GM12878 (cell line): Measurements from ENCODE around the gene HYPK. TPM values are rescaled to one million over a fixed set of nuclear protein-coding genes. Genes with fewer than 3 reads are reported as not detected.

Experiments
- BMI1 ChIP-seq: fragments of 450-650 bp; IDR thresholded peaks from 2 replicates; pipeline ENCODE4 v1.6.1; 2016; ENCODE audit warnings: mild to moderate bottlenecking, moderate library complexity, borderline replicate concordance
- CHD2 ChIP-seq: IDR thresholded peaks from 2 replicates; pipeline ENCODE4 v1.6.1; 2011; ENCODE audit warnings: low read depth, low read length, improper control_type of control experiment, borderline replicate concordance
- CREM ChIP-seq: IDR thresholded peaks from 2 replicates; pipeline ENCODE4 v1.6.1; 2014; ENCODE audit warnings: antibody characterized with exemption, low read depth
- CTCF ChIP-seq, 3 experiments: IDR thresholded peaks in 2 of 3; conservative IDR thresholded peaks in 1 of 3; 2 replicates each; pipeline ENCODE4 v1.5.1; 2011; ENCODE audit warnings: low read depth in 3 of 3, low read length in 3 of 3, mild to moderate bottlenecking in 3 of 3, control low read depth in 2 of 3, moderate library complexity in 2 of 3, inconsistent platforms in 1 of 3, mixed read lengths in 1 of 3; ENCODE audit not compliant: control insufficient read depth in 2 of 3, insufficient read depth in 1 of 3; ENCODE audit errors: extremely low read depth in 1 of 3
- ETV6 ChIP-seq, 2 experiments: fragments of 450-650 bp in 1 of 2; IDR thresholded peaks in 1 of 2; conservative IDR thresholded peaks in 1 of 2; 2 replicates each; pipeline ENCODE4 v1.6.1; 2014; ENCODE audit warnings: antibody characterized with exemption in 1 of 2, borderline replicate concordance in 1 of 2, low read depth in 1 of 2, mild to moderate bottlenecking in 1 of 2, moderate library complexity in 1 of 2
- FOS ChIP-seq: IDR thresholded peaks from 3 replicates; pipeline ENCODE4 v1.6.1; 2011; ENCODE audit warnings: borderline replicate concordance; ENCODE audit not compliant: insufficient read length; ENCODE audit errors: extremely low read depth
- NBN ChIP-seq: fragments of 450-650 bp; IDR thresholded peaks from 2 replicates; pipeline ENCODE4 v1.6.1; 2016
- PBX3 ChIP-seq: IDR thresholded peaks from 2 replicates; pipeline ENCODE4 v1.6.1; 2011; ENCODE audit warnings: mild to moderate bottlenecking, low read depth, low read length, moderate library complexity; ENCODE audit not compliant: insufficient replicate concordance
- POLR2A ChIP-seq: IDR thresholded peaks from 2 replicates; pipeline ENCODE4 v1.6.1; 2011; ENCODE audit warnings: low read depth, mild to moderate bottlenecking, low read length
- POLR2AphosphoS2 ChIP-seq: IDR thresholded peaks from 2 replicates; pipeline ENCODE4 v1.6.1; 2011; ENCODE audit warnings: low read depth, mild to moderate bottlenecking, low read length, improper control_type of control experiment, moderate library complexity
- RAD51 ChIP-seq: fragments of 450-650 bp; IDR thresholded peaks from 2 replicates; pipeline ENCODE4 v1.6.1; 2016; ENCODE audit warnings: moderate library complexity, mild to moderate bottlenecking, inconsistent platforms
- RELA ChIP-seq: fragments of 450-650 bp; IDR thresholded peaks from 2 replicates; pipeline ENCODE4 v1.8.0; 2014; ENCODE audit warnings: borderline replicate concordance; ENCODE audit not compliant: partially characterized antibody
- SIX5 ChIP-seq: IDR thresholded peaks from 2 replicates; pipeline ENCODE4 v1.6.1; 2011; ENCODE audit warnings: mild to moderate bottlenecking, low read depth, low read length, moderate library complexity; ENCODE audit not compliant: severe bottlenecking
- SMAD1 ChIP-seq: fragments of 450-650 bp; IDR thresholded peaks from 2 replicates; pipeline ENCODE4 v1.6.1; 2018; ENCODE audit warnings: mild to moderate bottlenecking, low read depth; ENCODE audit not compliant: partially characterized antibody
- TARDBP ChIP-seq: IDR thresholded peaks from 2 replicates; pipeline ENCODE4 v1.6.1; 2016; ENCODE audit warnings: borderline replicate concordance
- USF2 ChIP-seq: IDR thresholded peaks from 2 replicates; pipeline ENCODE4 v1.6.1; 2011; ENCODE audit warnings: low read depth, low read length, improper control_type of control experiment, borderline replicate concordance
- YBX1 ChIP-seq: fragments of 450-650 bp; IDR thresholded peaks from 2 replicates; pipeline ENCODE4 v1.6.1; 2016; ENCODE audit warnings: antibody characterized with exemption
- ZBED1 ChIP-seq: IDR thresholded peaks from 2 replicates; pipeline ENCODE4 v1.6.1; 2016; ENCODE audit warnings: borderline replicate concordance
- ZNF217 ChIP-seq: fragments of 450-650 bp; IDR thresholded peaks from 2 replicates; pipeline ENCODE4 v1.6.1; 2017; ENCODE audit warnings: antibody characterized with exemption, mild to moderate bottlenecking
- ZNF24 ChIP-seq: fragments of 450-650 bp; IDR thresholded peaks from 2 replicates; pipeline ENCODE4 v1.6.1; 2017; ENCODE audit warnings: antibody characterized with exemption, mild to moderate bottlenecking
- ZNF592 ChIP-seq: fragments of 450-650 bp; IDR thresholded peaks from 2 replicates; pipeline ENCODE4 v1.6.1; 2017; ENCODE audit warnings: mild to moderate bottlenecking, moderate library complexity
- polyA plus RNA-seq, 11 experiments: library from polyadenylated mRNA; depleted of rRNA in 4 of 11; unstranded in 6 of 11; stranded (reverse) in 5 of 11; fragments of >200 nt; fragmentation: Nextera tagmentation in 4 of 11; fragmentation: Illumina TruSeq in 1 of 11; extraction: Ambion mirVana in 4 of 11; extraction: Trizol in 1 of 11; gene quantifications; 1 replicate in 1 of 11; 2 replicates in 10 of 11; pipeline versions ENCODE4 v1.2.1 to v1.2.3, GENCODE V29; 2011 to 2016; ENCODE audit warnings: inconsistent platforms in 2 of 11, missing spikeins in 2 of 11, low read depth in 1 of 11
- total RNA-seq, 4 experiments: library from RNA; depleted of rRNA in 3 of 4; stranded (reverse); fragments of >200 nt in 3 of 4; fragmentation: Illumina TruSeq in 1 of 4; extraction: Trizol in 1 of 4; gene quantifications; 2 replicates each; pipeline versions ENCODE4 v1.2.1 to v1.2.3, GENCODE V29; 2013 to 2021

Gene HYPK
- total and polyA plus RNA-seq, 10 of the 15 experiments (the other 5 are each of a cell fraction or from before 2014, with no cell fraction given) = 8.0 to 38.4 (median 17.5) TPM

GRCh38 chr15:43808960-43809678 is 8.7 kb downstream of the HYPK start (continued):
- TF ChIP-seq TARDBP = no peak
- TF ChIP-seq ZNF24 = peak; percentile 96
- TF ChIP-seq FOS = no peak
- TF ChIP-seq CREM = peak; percentile 48; the same call in 1 of the 2 replicates
- no peak for TF ChIP-seq ETV6 (conservative IDR thresholded peaks at IDR 0.05 in 1 of 2, IDR thresholded peaks at IDR 0.05 in 1 of 2; ENCODE audit: borderline replicate concordance in 1 of 2, low read depth in 1 of 2)
- no peak for TF ChIP-seq YBX1
- TF ChIP-seq CHD2 = peak; percentile 60; the same call in 1 of the 2 replicates
- no peak for TF ChIP-seq CTCF (IDR thresholded peaks at IDR 0.05 in 2 of 3, conservative IDR thresholded peaks at IDR 0.05 in 1 of 3; ENCODE audit: control insufficient read depth in 2 of 3, extremely low read depth in 1 of 3, insufficient read depth in 1 of 3, low read depth in 3 of 3, low read length in 3 of 3)
- no peak for TF ChIP-seq POLR2A
- TF ChIP-seq ZNF217 = no peak
- no peak for TF ChIP-seq POLR2AphosphoS2
- TF ChIP-seq NBN = peak; percentile 98
- 0 out of 2 replicates have a peak, but pooled peaks have one; percentile 5 for TF ChIP-seq ZBED1
- TF ChIP-seq SIX5 = no peak
- TF ChIP-seq ZNF592 = peak; percentile 74; the same call in 1 of the 2 replicates
- no peak for TF ChIP-seq PBX3
- TF ChIP-seq SMAD1 = peak; percentile 28
- TF ChIP-seq USF2 = peak; percentile 33; the same call in 1 of the 2 replicates
- TF ChIP-seq RAD51 = peak; percentile 91
- TF ChIP-seq BMI1 = peak; percentile 82
- no peak for TF ChIP-seq RELA
